Thoracic aorta (tissue), 2 donors: ENCODE data around the gene AQP11. TPM values are rescaled to one million over a fixed set of nuclear protein-coding genes. Genes with fewer than 3 reads are reported as not detected.
"Not testable (repeated sequence)": the region's sequence is repeated elsewhere in the genome, so short reads cannot be mapped to it uniquely, and the experiment has no call there.

Source experiments
- ATAC-seq: fragments of 150-250 bp; one replicate; pipeline ENCODE4 v1.8.0; 2017; ENCODE audit warnings: low read depth; ENCODE audit not compliant: insufficient number of reproducible peaks, low FRiP score
- DNase-seq: peaks from one replicate; pipeline ENCODE4 v3.0.0-alpha.2; 2020; ENCODE audit warnings: low spot score
- H3K27ac ChIP-seq, 2 donors: fragments of 200-600 bp; sonication (generic); 1 replicate in 1 of 2; 2 replicates in 1 of 2; pipeline ENCODE4 v1.5.1; 2016; ENCODE audit warnings: mild to moderate bottlenecking in 2 of 2, moderate library complexity in 2 of 2
- H3K27me3 ChIP-seq: fragments of 200-600 bp; sonication (generic); replicated peaks from 2 replicates; pipeline ENCODE4 v1.6.0; 2016; ENCODE audit warnings: mild to moderate bottlenecking; ENCODE audit not compliant: insufficient read depth
- H3K36me3 ChIP-seq: fragments of 200-600 bp; sonication (generic); one replicate; pipeline ENCODE4 v1.5.1; 2016
- H3K4me1 ChIP-seq, 2 donors: fragments of 200-600 bp; sonication (generic); 1 replicate in 1 of 2; 2 replicates in 1 of 2; pipeline versions ENCODE4 v1.5.1 to v1.6.0; 2016; ENCODE audit warnings: low read depth in 2 of 2, mild to moderate bottlenecking in 1 of 2; ENCODE audit not compliant: control insufficient read depth in 1 of 2
- H3K4me3 ChIP-seq: fragments of 200-600 bp; sonication (generic); 2 replicates; pipeline ENCODE4 v1.5.1; 2016; ENCODE audit warnings: mild to moderate bottlenecking
- H3K9me3 ChIP-seq: fragments of 200-600 bp; sonication (generic); 2 replicates; pipeline ENCODE4 v1.5.1; 2016
- total RNA-seq, 2 donors: library from RNA; depleted of rRNA; stranded (reverse); fragments of >200 nt; gene quantifications; one replicate each; pipeline versions ENCODE4 v1.1.0 to v1.2.3, GENCODE V29; 2016
- TF ChIP-seq, protein P1 (sequence below): fragments of 200-600 bp; sonication (generic); IDR thresholded peaks from one replicate; pipeline ENCODE4 v1.5.1; 2019; ENCODE audit warnings: antibody characterized with exemption

Gene AQP11
- total RNA-seq, 2 donors from 2014 or later: not detected

- TF ChIP-seq, protein P1, sequence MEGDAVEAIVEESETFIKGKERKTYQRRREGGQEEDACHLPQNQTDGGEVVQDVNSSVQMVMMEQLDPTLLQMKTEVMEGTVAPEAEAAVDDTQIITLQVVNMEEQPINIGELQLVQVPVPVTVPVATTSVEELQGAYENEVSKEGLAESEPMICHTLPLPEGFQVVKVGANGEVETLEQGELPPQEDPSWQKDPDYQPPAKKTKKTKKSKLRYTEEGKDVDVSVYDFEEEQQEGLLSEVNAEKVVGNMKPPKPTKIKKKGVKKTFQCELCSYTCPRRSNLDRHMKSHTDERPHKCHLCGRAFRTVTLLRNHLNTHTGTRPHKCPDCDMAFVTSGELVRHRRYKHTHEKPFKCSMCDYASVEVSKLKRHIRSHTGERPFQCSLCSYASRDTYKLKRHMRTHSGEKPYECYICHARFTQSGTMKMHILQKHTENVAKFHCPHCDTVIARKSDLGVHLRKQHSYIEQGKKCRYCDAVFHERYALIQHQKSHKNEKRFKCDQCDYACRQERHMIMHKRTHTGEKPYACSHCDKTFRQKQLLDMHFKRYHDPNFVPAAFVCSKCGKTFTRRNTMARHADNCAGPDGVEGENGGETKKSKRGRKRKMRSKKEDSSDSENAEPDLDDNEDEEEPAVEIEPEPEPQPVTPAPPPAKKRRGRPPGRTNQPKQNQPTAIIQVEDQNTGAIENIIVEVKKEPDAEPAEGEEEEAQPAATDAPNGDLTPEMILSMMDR: no peak
- Histone ChIP-seq H3K4me1 (no peaks in the 10 kb centered on the region), H3K27me3 (no peaks in the 10 kb centered on the region), H3K9me3 (no peaks in the 10 kb centered on the region), H3K4me3 (no peak overlapping the region), H3K27ac (no peak overlapping the region), H3K36me3 (no peaks in the 10 kb centered on the region)
- ATAC-seq: peak; percentile 36
- DNase-seq: no peak
Measured at GRCh38 chr11:77548552-77549445, 41.0 kb upstream of the AQP11 start.

GRCh38 chr11:77551426-77551825 lies 38.3 kb upstream of the AQP11 start:
- H3K4me3 ChIP-seq, ATAC-seq, H3K27me3 ChIP-seq, H3K4me1 ChIP-seq, H3K9me3 ChIP-seq, H3K27ac ChIP-seq, H3K36me3 ChIP-seq, DNase-seq: not testable (repeated sequence)

GRCh38 chr11:77557553-77557952 lies 32.2 kb upstream of the AQP11 start:
- ATAC-seq: no peak
- Histone ChIP-seq H3K27me3 (no peaks in the 10 kb centered on the region), H3K36me3 (no peaks in the 10 kb centered on the region)

GRCh38 chr11:77558380-77558779 lies 31.4 kb upstream of the AQP11 start:
- no peak for DNase-seq
- Histone ChIP-seq H3K4me3 (no peak overlapping the region), H3K27ac (no peak overlapping the region), H3K36me3 (no peaks in the 10 kb centered on the region), H3K9me3 (no peaks in the 10 kb centered on the region), H3K4me1 (no peaks in the 10 kb centered on the region), H3K27me3 (no peaks in the 10 kb centered on the region)
- TF ChIP-seq, protein P1: no peak
- no peak for ATAC-seq

More at GRCh38 chr11:77557553-77557952, 32.2 kb upstream of the AQP11 start:
- Histone ChIP-seq H3K4me1 (no peaks in the 10 kb centered on the region), H3K27ac (no peak overlapping the region), H3K9me3 (no peaks in the 10 kb centered on the region), H3K4me3 (no peak overlapping the region)
- TF ChIP-seq, protein P1: no peak
- DNase-seq: no peak

- TF ChIP-seq, protein P1: no peak
- Histone ChIP-seq H3K4me1 (no peaks in the 10 kb centered on the region), H3K27ac (no peak overlapping the region), H3K4me3 (no peak overlapping the region), H3K9me3 (no peaks in the 10 kb centered on the region), H3K36me3 (no peaks in the 10 kb centered on the region), H3K27me3 (no peaks in the 10 kb centered on the region)
- ATAC-seq (no peak), DNase-seq (no peak)
Measured at GRCh38 chr11:77559686-77560401, 29.9 kb upstream of the AQP11 start.
